Gastroesophageal sphincter (tissue), 3 donors: ENCODE results near the gene DCLK2.

Experiments
- EP300 ChIP-seq: sonication (generic); formaldehyde crosslinking; IDR thresholded peaks from one replicate; pipeline ENCODE4 v1.6.1; 2017; ENCODE audit warnings: antibody characterized with exemption, mild to moderate bottlenecking
- POLR2A ChIP-seq, 2 donors: fragments of 450-650 bp; IDR thresholded peaks; one replicate each; pipeline ENCODE4 v1.6.1; 2017; ENCODE audit warnings: antibody characterized with exemption in 2 of 2, mild to moderate bottlenecking in 2 of 2, moderate library complexity in 1 of 2
- POLR2AphosphoS5 ChIP-seq: sonication (generic); formaldehyde crosslinking; IDR thresholded peaks from one replicate; pipeline ENCODE4 v1.6.1; 2017; ENCODE audit warnings: antibody characterized with exemption
- TF ChIP-seq, protein P1 (sequence below), 4 experiments: fragments of 200-600 bp in 2 of 4; fragments of 450-650 bp in 2 of 4; sonication (generic) in 1 of 4; IDR thresholded peaks; one replicate each; pipeline ENCODE4 v1.5.1; 2017 to 2019; ENCODE audit warnings: antibody characterized with exemption in 4 of 4, mild to moderate bottlenecking in 2 of 4, moderate library complexity in 2 of 4

GRCh38 chr4:150074064-150074463, 4.2 kb upstream of the DCLK2 start:
- TF ChIP-seq POLR2A (IDR thresholded peaks at IDR 0.05) (no peak), POLR2AphosphoS5 (no peak), EP300 (no peak)
- TF ChIP-seq, protein P1, sequence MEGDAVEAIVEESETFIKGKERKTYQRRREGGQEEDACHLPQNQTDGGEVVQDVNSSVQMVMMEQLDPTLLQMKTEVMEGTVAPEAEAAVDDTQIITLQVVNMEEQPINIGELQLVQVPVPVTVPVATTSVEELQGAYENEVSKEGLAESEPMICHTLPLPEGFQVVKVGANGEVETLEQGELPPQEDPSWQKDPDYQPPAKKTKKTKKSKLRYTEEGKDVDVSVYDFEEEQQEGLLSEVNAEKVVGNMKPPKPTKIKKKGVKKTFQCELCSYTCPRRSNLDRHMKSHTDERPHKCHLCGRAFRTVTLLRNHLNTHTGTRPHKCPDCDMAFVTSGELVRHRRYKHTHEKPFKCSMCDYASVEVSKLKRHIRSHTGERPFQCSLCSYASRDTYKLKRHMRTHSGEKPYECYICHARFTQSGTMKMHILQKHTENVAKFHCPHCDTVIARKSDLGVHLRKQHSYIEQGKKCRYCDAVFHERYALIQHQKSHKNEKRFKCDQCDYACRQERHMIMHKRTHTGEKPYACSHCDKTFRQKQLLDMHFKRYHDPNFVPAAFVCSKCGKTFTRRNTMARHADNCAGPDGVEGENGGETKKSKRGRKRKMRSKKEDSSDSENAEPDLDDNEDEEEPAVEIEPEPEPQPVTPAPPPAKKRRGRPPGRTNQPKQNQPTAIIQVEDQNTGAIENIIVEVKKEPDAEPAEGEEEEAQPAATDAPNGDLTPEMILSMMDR (IDR thresholded peaks at IDR 0.05) = no peak
